ENCODE measurements around the gene SCGB1D2. TPM values are rescaled to one million over a fixed set of nuclear protein-coding genes. Genes with fewer than 3 reads are reported as not detected.

Gene SCGB1D2
- total RNA-seq, 1 donor from 2014 or later = not detected

DNA sequence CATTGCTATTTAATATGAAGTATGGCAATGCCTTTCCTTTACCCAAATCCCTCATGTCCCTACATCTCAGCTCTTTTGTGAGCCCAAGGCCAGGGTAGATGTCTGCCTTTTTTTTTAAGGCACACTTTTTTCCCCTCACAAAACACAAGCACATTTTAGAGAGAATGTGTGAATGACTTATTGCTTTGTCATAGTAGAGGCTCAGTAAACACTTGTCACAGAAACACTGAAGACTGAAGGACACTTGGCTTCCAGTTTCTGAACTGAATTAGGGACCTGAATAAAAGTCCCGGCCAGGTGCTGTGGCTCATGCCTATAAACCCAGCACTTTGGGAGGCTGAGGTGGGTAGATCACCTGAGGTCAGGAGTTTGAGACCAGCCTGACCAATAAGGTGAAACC lies 25.0 kb downstream of the SCGB1D2 start:
- H3K4me1 Mint-ChIP-seq (ENCODE audit: unreplicated experiment) = no peaks in the 10 kb centered on the region
- H3K27me3 Mint-ChIP-seq (ENCODE audit: unreplicated experiment) = peaks cover 5% of the 10 kb centered on the region
- H3K36me3 Mint-ChIP-seq (ENCODE audit: low read depth, unreplicated experiment) = no peaks in the 10 kb centered on the region
- no peaks in the 10 kb centered on the region for H3K9me3 Mint-ChIP-seq (ENCODE audit: unreplicated experiment)
- TF ChIP-seq, protein P1, sequence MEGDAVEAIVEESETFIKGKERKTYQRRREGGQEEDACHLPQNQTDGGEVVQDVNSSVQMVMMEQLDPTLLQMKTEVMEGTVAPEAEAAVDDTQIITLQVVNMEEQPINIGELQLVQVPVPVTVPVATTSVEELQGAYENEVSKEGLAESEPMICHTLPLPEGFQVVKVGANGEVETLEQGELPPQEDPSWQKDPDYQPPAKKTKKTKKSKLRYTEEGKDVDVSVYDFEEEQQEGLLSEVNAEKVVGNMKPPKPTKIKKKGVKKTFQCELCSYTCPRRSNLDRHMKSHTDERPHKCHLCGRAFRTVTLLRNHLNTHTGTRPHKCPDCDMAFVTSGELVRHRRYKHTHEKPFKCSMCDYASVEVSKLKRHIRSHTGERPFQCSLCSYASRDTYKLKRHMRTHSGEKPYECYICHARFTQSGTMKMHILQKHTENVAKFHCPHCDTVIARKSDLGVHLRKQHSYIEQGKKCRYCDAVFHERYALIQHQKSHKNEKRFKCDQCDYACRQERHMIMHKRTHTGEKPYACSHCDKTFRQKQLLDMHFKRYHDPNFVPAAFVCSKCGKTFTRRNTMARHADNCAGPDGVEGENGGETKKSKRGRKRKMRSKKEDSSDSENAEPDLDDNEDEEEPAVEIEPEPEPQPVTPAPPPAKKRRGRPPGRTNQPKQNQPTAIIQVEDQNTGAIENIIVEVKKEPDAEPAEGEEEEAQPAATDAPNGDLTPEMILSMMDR (IDR thresholded peaks at IDR 0.05; ENCODE audit: unreplicated experiment) = no peak
- H3K4me3 Mint-ChIP-seq (ENCODE audit: unreplicated experiment) = no peak overlapping the region
- no peak for DNase-seq (ENCODE audit: low spot score)
- H3K27ac Mint-ChIP-seq (ENCODE audit: unreplicated experiment) = no peak overlapping the region

DNA sequence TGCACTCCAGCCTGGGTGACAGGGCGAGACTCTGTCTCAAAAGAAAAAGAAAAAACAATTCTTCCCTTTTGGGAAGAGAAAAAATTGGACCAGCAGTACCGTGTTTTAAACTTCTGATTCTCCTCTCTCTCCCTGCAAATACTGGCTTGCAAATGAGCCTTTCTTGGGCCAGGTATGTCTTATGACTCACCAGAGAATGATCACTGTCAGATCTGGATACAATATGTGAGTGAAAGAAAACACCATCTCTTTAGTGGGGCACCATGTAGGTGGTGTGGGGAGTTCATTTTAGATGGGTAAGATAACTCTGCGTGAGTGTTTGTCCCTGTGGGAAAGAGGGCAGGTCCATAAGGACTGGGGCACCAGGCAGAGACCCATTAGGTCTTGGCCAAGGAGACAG lies 25.5 kb downstream of the SCGB1D2 start:
- DNase-seq (ENCODE audit: low spot score) = no peak
- Mint-ChIP-seq H3K36me3 (ENCODE audit: low read depth, unreplicated experiment) (no peaks in the 10 kb centered on the region), H3K9me3 (ENCODE audit: unreplicated experiment) (no peaks in the 10 kb centered on the region), H3K27ac (ENCODE audit: unreplicated experiment) (no peak overlapping the region), H3K4me3 (ENCODE audit: unreplicated experiment) (no peak overlapping the region), H3K4me1 (ENCODE audit: unreplicated experiment) (no peaks in the 10 kb centered on the region), H3K27me3 (ENCODE audit: unreplicated experiment) (peaks cover 5% of the 10 kb centered on the region)
- TF ChIP-seq, protein P1 (IDR thresholded peaks at IDR 0.05; ENCODE audit: unreplicated experiment) = no peak

DNA sequence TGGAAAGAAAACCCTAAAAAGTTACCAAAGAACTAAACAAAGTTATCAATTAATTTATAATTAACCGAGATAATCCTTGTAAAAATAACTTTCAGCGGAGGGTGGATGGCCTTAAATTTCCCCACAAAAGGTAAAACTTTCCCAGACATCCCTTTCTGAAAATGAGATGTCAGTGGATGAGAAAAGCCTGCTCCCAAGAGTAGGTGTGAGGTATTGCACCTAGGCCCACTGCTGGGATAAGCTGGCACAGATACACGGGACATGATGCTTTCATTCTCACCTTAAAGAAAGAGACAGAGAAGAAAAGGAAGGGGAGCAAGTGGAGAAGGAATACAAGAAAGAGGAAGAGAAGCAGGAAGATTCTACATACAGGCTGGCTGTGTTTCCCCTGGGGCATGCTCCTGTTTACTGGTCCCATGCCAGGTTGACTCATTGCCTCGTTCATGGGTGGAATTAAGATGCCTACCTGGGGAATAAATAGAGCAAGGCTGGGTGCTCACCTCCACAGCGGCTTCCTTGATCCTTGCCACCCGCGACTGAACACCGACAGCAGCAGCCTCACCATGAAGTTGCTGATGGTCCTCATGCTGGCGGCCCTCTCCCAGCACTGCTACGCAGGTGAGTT lies 27.7 kb downstream of the SCGB1D2 start, which contains the start of gene SCGB2A2:
TSS of gene SCGB2A2 (plus strand) at position 505 of the 625 bp plus-strand sequence. CDS start at position 564, 59 bp downstream.
- Mint-ChIP-seq H3K27ac (ENCODE audit: unreplicated experiment) (no peak within 1 kb of the TSS), H3K4me3 (ENCODE audit: unreplicated experiment) (no peak within 1 kb of the TSS), H3K36me3 (ENCODE audit: low read depth, unreplicated experiment) (no peaks in the 10 kb centered on the region), H3K4me1 (ENCODE audit: unreplicated experiment) (no peaks in the 10 kb centered on the region), H3K27me3 (ENCODE audit: unreplicated experiment) (peaks cover 4% of the 10 kb centered on the region), H3K9me3 (ENCODE audit: unreplicated experiment) (no peaks in the 10 kb centered on the region)
- TF ChIP-seq, protein P1 (IDR thresholded peaks at IDR 0.05; ENCODE audit: unreplicated experiment) = no peak
- DNase-seq (ENCODE audit: low spot score) = no peak

DNA sequence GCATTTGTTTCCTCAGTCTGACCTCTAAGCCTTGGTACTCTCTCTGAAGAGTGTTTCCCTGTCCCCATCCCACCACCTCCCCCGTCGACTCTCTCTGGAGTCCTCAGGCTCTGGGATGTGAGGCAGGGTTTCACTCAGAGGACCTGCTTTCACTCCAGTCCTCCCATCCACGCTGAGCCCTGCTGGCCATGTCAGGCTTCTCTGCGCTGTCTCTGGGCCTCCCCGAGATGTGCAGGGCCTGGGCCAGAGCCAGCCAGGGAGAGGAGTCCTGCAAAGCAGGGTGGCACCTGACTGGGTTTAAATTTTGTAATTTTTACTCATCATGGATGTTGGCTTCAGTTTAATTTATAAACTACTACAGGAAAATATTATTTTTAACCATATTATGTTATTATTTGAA lies 31.2 kb downstream of the SCGB1D2 start:
- TF ChIP-seq, protein P1 (IDR thresholded peaks at IDR 0.05; ENCODE audit: unreplicated experiment) = no peak
- H3K27me3 Mint-ChIP-seq (ENCODE audit: unreplicated experiment) = peaks cover 6% of the 10 kb centered on the region
- no peak overlapping the region for H3K27ac Mint-ChIP-seq (ENCODE audit: unreplicated experiment)
- no peaks in the 10 kb centered on the region for H3K36me3 Mint-ChIP-seq (ENCODE audit: low read depth, unreplicated experiment)
- no peak overlapping the region for H3K4me3 Mint-ChIP-seq (ENCODE audit: unreplicated experiment)
- no peaks in the 10 kb centered on the region for H3K9me3 Mint-ChIP-seq (ENCODE audit: unreplicated experiment)
- DNase-seq (ENCODE audit: low spot score) = no peak
- no peaks in the 10 kb centered on the region for H3K4me1 Mint-ChIP-seq (ENCODE audit: unreplicated experiment)

DNA sequence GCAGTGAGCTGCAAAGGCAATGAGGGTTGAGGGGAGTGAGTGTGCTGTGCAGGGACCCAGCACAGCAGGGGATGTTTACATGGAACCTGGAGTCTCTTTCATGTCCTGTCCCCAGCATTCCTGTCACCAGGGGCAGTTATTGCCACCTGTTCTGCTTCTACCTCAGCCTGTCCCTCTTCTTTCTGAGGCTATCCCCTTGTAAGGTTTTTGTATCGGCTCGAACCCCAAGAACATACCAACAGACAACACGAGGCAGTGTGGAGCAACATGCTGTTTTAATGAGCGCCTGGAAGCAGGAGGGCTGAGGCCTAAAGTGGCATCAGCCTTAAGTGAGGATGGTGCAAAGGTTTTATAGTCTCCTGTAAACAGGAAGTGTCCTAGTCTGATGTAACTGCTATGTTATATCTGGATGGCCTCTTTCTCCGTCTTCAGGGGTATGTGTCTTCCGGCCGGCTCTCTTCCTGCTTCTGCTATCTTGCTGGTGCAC lies 31.8 kb downstream of the SCGB1D2 start:
- TF ChIP-seq, protein P1 (IDR thresholded peaks at IDR 0.05; ENCODE audit: unreplicated experiment) = no peak
- no peak overlapping the region for H3K4me3 Mint-ChIP-seq (ENCODE audit: unreplicated experiment)
- no peak for DNase-seq (ENCODE audit: low spot score)
- H3K36me3 Mint-ChIP-seq (ENCODE audit: low read depth, unreplicated experiment) = no peaks in the 10 kb centered on the region
- no peak overlapping the region for H3K27ac Mint-ChIP-seq (ENCODE audit: unreplicated experiment)
- H3K9me3 Mint-ChIP-seq (ENCODE audit: unreplicated experiment) = no peaks in the 10 kb centered on the region
- peaks cover 4% of the 10 kb centered on the region for H3K27me3 Mint-ChIP-seq (ENCODE audit: unreplicated experiment)
- H3K4me1 Mint-ChIP-seq (ENCODE audit: unreplicated experiment) = no peaks in the 10 kb centered on the region

Measured in endothelial cell (in vitro differentiated cells).